ENCODE data around the gene NKD2. TPM values are rescaled to one million over a fixed set of nuclear protein-coding genes. Genes with fewer than 3 reads are reported as not detected.
"Not testable (repeated sequence)": the region's sequence is repeated elsewhere in the genome, so short reads cannot be mapped to it uniquely, and the experiment has no call there.

Gene NKD2
- total RNA-seq, 5 donors from 2014 or later (not counting 1 experiment from before 2014, with no cell fraction given), result 0.18 to 0.23 TPM; not detected in 3

DNA sequence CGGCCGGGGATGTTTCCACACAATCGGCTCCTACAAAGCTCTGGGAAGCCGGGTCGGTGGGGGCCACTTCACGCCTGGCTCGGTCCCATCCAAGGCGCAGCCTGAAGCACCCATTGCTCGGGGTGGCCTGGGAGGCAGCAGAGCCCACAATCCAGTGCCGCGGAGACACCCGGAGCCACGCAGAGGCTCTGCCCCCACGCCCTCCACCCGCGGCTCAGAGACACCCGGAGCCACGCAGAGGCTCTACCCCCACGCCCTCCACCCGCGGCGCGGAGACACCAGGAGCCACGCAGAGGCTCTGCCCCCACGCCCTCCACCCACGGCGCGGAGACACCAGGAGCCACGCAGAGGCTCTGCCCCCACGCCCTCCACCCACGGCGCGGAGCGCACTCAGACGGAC is 71.4 kb downstream of the NKD2 start:
- H3K36me3 ChIP-seq (ENCODE audit: control insufficient read depth in 2 of 2, extremely low read depth in 1 of 2, insufficient read depth in 1 of 2, low read length in 1 of 2), result peaks cover 4 to 24% of the 10 kb centered on the region in 2 donors
- DNase-seq, result no peak
- no peaks in the 10 kb centered on the region for H3K4me1 ChIP-seq (ENCODE audit: control insufficient read depth in 1 of 2, extremely low read depth in 1 of 2, insufficient read depth in 2 of 2, low read length in 2 of 2)
- no peaks in the 10 kb centered on the region for H3K9me3 Mint-ChIP-seq
- H3K4me1 Mint-ChIP-seq, result no peaks in the 10 kb centered on the region
- no peaks in the 10 kb centered on the region for H3K27me3 ChIP-seq (replicated peaks in 1 of 2; ENCODE audit: control insufficient read depth in 2 of 2, extremely low read depth in 1 of 2, insufficient read depth in 2 of 2, low read length in 1 of 2)
- H3K27ac ChIP-seq (ENCODE audit: low read length), result no peak overlapping the region
- no peak for ATAC-seq (replicated peaks in 1 of 4)
- no peaks in the 10 kb centered on the region for H3K9me3 ChIP-seq
- no peak overlapping the region for H3K4me3 ChIP-seq (ENCODE audit: control insufficient read depth in 1 of 2, extremely low read depth in 1 of 2, low read length in 1 of 2)
- no peak overlapping the region for H3K4me3 Mint-ChIP-seq
- CTCF ChIA-PET, result no interaction called here
- no peaks in the 10 kb centered on the region for H3K27me3 Mint-ChIP-seq
- POLR2A ChIA-PET, result no interaction called here
- H3K36me3 Mint-ChIP-seq, result peaks cover 4% of the 10 kb centered on the region
- WGBS (ENCODE audit: insufficient coverage), result 93% methylated on average over 16 of the region's 35 CpGs
- no peak overlapping the region for H3K27ac Mint-ChIP-seq

GRCh38 chr5:1080432-1080831 is 71.8 kb downstream of the NKD2 start:
- CTCF ChIA-PET, result no interaction called here
- H3K9me3 Mint-ChIP-seq, result no peaks in the 10 kb centered on the region
- Histone ChIP-seq H3K4me1 (ENCODE audit: control insufficient read depth in 1 of 2, extremely low read depth in 1 of 2, insufficient read depth in 2 of 2, low read length in 2 of 2) (no peaks in the 10 kb centered on the region), H3K9me3 (no peaks in the 10 kb centered on the region), H3K27ac (ENCODE audit: low read length) (no peak overlapping the region), H3K4me3 (ENCODE audit: control insufficient read depth in 1 of 2, extremely low read depth in 1 of 2, low read length in 1 of 2) (no peak overlapping the region), H3K27me3 (replicated peaks in 1 of 2; ENCODE audit: control insufficient read depth in 2 of 2, extremely low read depth in 1 of 2, insufficient read depth in 2 of 2, low read length in 1 of 2) (no peaks in the 10 kb centered on the region), H3K36me3 (ENCODE audit: control insufficient read depth in 2 of 2, extremely low read depth in 1 of 2, insufficient read depth in 1 of 2, low read length in 1 of 2) (peaks cover 4 to 28% of the 10 kb centered on the region in 2 donors)
- no peak overlapping the region for H3K27ac Mint-ChIP-seq
- no peaks in the 10 kb centered on the region for H3K27me3 Mint-ChIP-seq
- H3K4me1 Mint-ChIP-seq, result no peaks in the 10 kb centered on the region
- DNase-seq (no peak), ATAC-seq (replicated peaks in 1 of 4) (no peak)
- POLR2A ChIA-PET, result no interaction called here
- no peak overlapping the region for H3K4me3 Mint-ChIP-seq
- peaks cover 4% of the 10 kb centered on the region for H3K36me3 Mint-ChIP-seq
- 88% methylated on average over 18 of the region's 18 CpGs for WGBS (ENCODE audit: insufficient coverage)

- Histone ChIP-seq H3K36me3 (ENCODE audit: control insufficient read depth in 2 of 2, extremely low read depth in 1 of 2, insufficient read depth in 1 of 2, low read length in 1 of 2) (peaks cover 9 to 38% of the 10 kb centered on the region in 2 donors), H3K4me3 (ENCODE audit: control insufficient read depth in 1 of 2, extremely low read depth in 1 of 2, low read length in 1 of 2) (no peak overlapping the region), H3K27me3 (replicated peaks in 1 of 2; ENCODE audit: control insufficient read depth in 2 of 2, extremely low read depth in 1 of 2, insufficient read depth in 2 of 2, low read length in 1 of 2) (no peaks in the 10 kb centered on the region), H3K9me3 (no peaks in the 10 kb centered on the region), H3K27ac (ENCODE audit: low read length) (no peak overlapping the region), H3K4me1 (ENCODE audit: control insufficient read depth in 1 of 2, extremely low read depth in 1 of 2, insufficient read depth in 2 of 2, low read length in 2 of 2) (no peaks in the 10 kb centered on the region)
- H3K9me3 Mint-ChIP-seq, result no peaks in the 10 kb centered on the region
- ChIA-PET POLR2A (no interaction called here), CTCF (no interaction called here)
- H3K4me3 Mint-ChIP-seq, result no peak overlapping the region
- no peak for DNase-seq
- no peaks in the 10 kb centered on the region for H3K27me3 Mint-ChIP-seq
- no peak for ATAC-seq (replicated peaks in 1 of 4)
- WGBS (ENCODE audit: insufficient coverage), result 94% methylated on average over 26 of the region's 26 CpGs
- no peaks in the 10 kb centered on the region for H3K4me1 Mint-ChIP-seq
- H3K27ac Mint-ChIP-seq, result no peak overlapping the region
- H3K36me3 Mint-ChIP-seq, result no peaks in the 10 kb centered on the region
Observed at GRCh38 chr5:1081519-1081918, 72.9 kb downstream of the NKD2 start.

- H3K4me1 Mint-ChIP-seq; ATAC-seq (replicated peaks in 1 of 4); H3K27me3 ChIP-seq (replicated peaks in 1 of 2; ENCODE audit: control insufficient read depth in 2 of 2, extremely low read depth in 1 of 2, insufficient read depth in 2 of 2, low read length in 1 of 2); H3K9me3 ChIP-seq; H3K27ac Mint-ChIP-seq; H3K27me3 Mint-ChIP-seq; H3K4me3 Mint-ChIP-seq; H3K36me3 Mint-ChIP-seq; H3K4me3 ChIP-seq (ENCODE audit: control insufficient read depth in 1 of 2, extremely low read depth in 1 of 2, low read length in 1 of 2); H3K27ac ChIP-seq (ENCODE audit: low read length); POLR2A ChIA-PET; H3K4me1 ChIP-seq (ENCODE audit: control insufficient read depth in 1 of 2, extremely low read depth in 1 of 2, insufficient read depth in 2 of 2, low read length in 2 of 2); CTCF ChIA-PET; H3K9me3 Mint-ChIP-seq; DNase-seq: not testable (repeated sequence)
- H3K36me3 ChIP-seq (ENCODE audit: control insufficient read depth in 2 of 2, extremely low read depth in 1 of 2, insufficient read depth in 1 of 2, low read length in 1 of 2), result peaks cover 9 to 34% of the 10 kb centered on the region in 2 donors
- 94% methylated on average over 9 of the region's 15 CpGs for WGBS (ENCODE audit: insufficient coverage)
Observed at GRCh38 chr5:1083026-1083425, 74.4 kb downstream of the NKD2 start.

- no peak for DNase-seq
- ChIA-PET CTCF (no interaction called here), POLR2A (no interaction called here)
- Histone ChIP-seq H3K4me3 (ENCODE audit: control insufficient read depth in 1 of 2, extremely low read depth in 1 of 2, low read length in 1 of 2) (no peak overlapping the region), H3K27me3 (replicated peaks in 1 of 2; ENCODE audit: control insufficient read depth in 2 of 2, extremely low read depth in 1 of 2, insufficient read depth in 2 of 2, low read length in 1 of 2) (no peaks in the 10 kb centered on the region), H3K27ac (ENCODE audit: low read length) (no peak overlapping the region), H3K4me1 (ENCODE audit: control insufficient read depth in 1 of 2, extremely low read depth in 1 of 2, insufficient read depth in 2 of 2, low read length in 2 of 2) (no peaks in the 10 kb centered on the region), H3K36me3 (ENCODE audit: control insufficient read depth in 2 of 2, extremely low read depth in 1 of 2, insufficient read depth in 1 of 2, low read length in 1 of 2) (peaks cover 8 to 28% of the 10 kb centered on the region in 2 donors), H3K9me3 (no peaks in the 10 kb centered on the region)
- no peaks in the 10 kb centered on the region for H3K27me3 Mint-ChIP-seq
- WGBS (ENCODE audit: insufficient coverage), result 96% methylated on average over 57 of the region's 57 CpGs
- H3K27ac Mint-ChIP-seq, result no peak overlapping the region
- no peaks in the 10 kb centered on the region for H3K36me3 Mint-ChIP-seq
- ATAC-seq (replicated peaks in 1 of 4), result no peak
- no peak overlapping the region for H3K4me3 Mint-ChIP-seq
- H3K4me1 Mint-ChIP-seq, result no peaks in the 10 kb centered on the region
- no peaks in the 10 kb centered on the region for H3K9me3 Mint-ChIP-seq
Observed at GRCh38 chr5:1083823-1084605, 75.4 kb downstream of the NKD2 start.

GRCh38 chr5:1085391-1085790 is 76.8 kb downstream of the NKD2 start:
- H3K36me3 ChIP-seq (ENCODE audit: control insufficient read depth in 2 of 2, extremely low read depth in 1 of 2, insufficient read depth in 1 of 2, low read length in 1 of 2), result peaks cover 7 to 30% of the 10 kb centered on the region in 2 donors
- no peaks in the 10 kb centered on the region for H3K36me3 Mint-ChIP-seq

GRCh38 chr5:1086137-1086536 is 77.5 kb downstream of the NKD2 start:
- CTCF ChIA-PET, result no interaction called here

More at GRCh38 chr5:1085391-1085790, 76.8 kb downstream of the NKD2 start:
- Histone ChIP-seq H3K9me3 (no peaks in the 10 kb centered on the region), H3K4me1 (ENCODE audit: control insufficient read depth in 1 of 2, extremely low read depth in 1 of 2, insufficient read depth in 2 of 2, low read length in 2 of 2) (no peaks in the 10 kb centered on the region), H3K4me3 (ENCODE audit: control insufficient read depth in 1 of 2, extremely low read depth in 1 of 2, low read length in 1 of 2) (no peak overlapping the region), H3K27me3 (replicated peaks in 1 of 2; ENCODE audit: control insufficient read depth in 2 of 2, extremely low read depth in 1 of 2, insufficient read depth in 2 of 2, low read length in 1 of 2) (no peaks in the 10 kb centered on the region), H3K27ac (ENCODE audit: low read length) (no peak overlapping the region)
- H3K27ac Mint-ChIP-seq, result no peak overlapping the region
- ChIA-PET CTCF (no interaction called here), POLR2A (no interaction called here)
- H3K4me3 Mint-ChIP-seq, result no peak overlapping the region
- no peaks in the 10 kb centered on the region for H3K9me3 Mint-ChIP-seq
- H3K4me1 Mint-ChIP-seq, result no peaks in the 10 kb centered on the region
- H3K27me3 Mint-ChIP-seq, result no peaks in the 10 kb centered on the region
- DNase-seq (no peak), ATAC-seq (replicated peaks in 1 of 4) (no peak)
- 93% methylated on average over 38 of the region's 39 CpGs for WGBS (ENCODE audit: insufficient coverage)

More at GRCh38 chr5:1086137-1086536, 77.5 kb downstream of the NKD2 start:
- Histone ChIP-seq H3K27me3 (replicated peaks in 1 of 2; ENCODE audit: control insufficient read depth in 2 of 2, extremely low read depth in 1 of 2, insufficient read depth in 2 of 2, low read length in 1 of 2) (no peaks in the 10 kb centered on the region), H3K27ac (ENCODE audit: low read length) (no peak overlapping the region), H3K4me3 (ENCODE audit: control insufficient read depth in 1 of 2, extremely low read depth in 1 of 2, low read length in 1 of 2) (no peak overlapping the region), H3K4me1 (ENCODE audit: control insufficient read depth in 1 of 2, extremely low read depth in 1 of 2, insufficient read depth in 2 of 2, low read length in 2 of 2) (no peaks in the 10 kb centered on the region), H3K9me3 (no peaks in the 10 kb centered on the region), H3K36me3 (ENCODE audit: control insufficient read depth in 2 of 2, extremely low read depth in 1 of 2, insufficient read depth in 1 of 2, low read length in 1 of 2) (peaks cover 7 to 33% of the 10 kb centered on the region in 2 donors)
- POLR2A ChIA-PET, result no interaction called here
- no peaks in the 10 kb centered on the region for H3K9me3 Mint-ChIP-seq
- DNase-seq, result no peak
- no peak overlapping the region for H3K4me3 Mint-ChIP-seq
- WGBS (ENCODE audit: insufficient coverage), result 93% methylated on average over 11 of the region's 11 CpGs
- no peaks in the 10 kb centered on the region for H3K36me3 Mint-ChIP-seq
- H3K4me1 Mint-ChIP-seq, result no peaks in the 10 kb centered on the region
- H3K27me3 Mint-ChIP-seq, result no peaks in the 10 kb centered on the region
- ATAC-seq (replicated peaks in 1 of 4), result no peak
- no peak overlapping the region for H3K27ac Mint-ChIP-seq

Measured in T-cell (primary cell).